ENCODE measurements around the gene CCDC112.

The CCDC112 gene

DNA sequence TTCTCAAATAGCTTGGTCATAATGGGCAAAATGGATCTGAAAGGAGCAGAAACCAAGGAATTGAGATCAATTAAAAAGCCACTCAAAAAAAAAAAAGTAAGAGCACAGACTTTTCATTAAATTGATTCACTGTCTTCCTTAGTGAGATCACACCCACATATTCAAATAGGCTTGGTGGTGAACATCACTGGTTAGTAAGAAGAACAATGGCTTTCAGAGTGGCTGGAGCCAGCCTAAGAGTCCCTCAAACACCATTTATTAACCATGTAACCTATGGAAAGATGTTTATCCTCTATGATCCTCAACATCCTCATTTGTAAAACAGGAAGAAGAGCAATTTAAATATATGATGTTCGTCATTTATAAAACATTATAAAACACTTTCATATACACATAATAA, 12.4 kb downstream of the CCDC112 start:
- no peak for DNase-seq (ENCODE audit: extremely low read depth, insufficient read length)
- Histone ChIP-seq H3K27me3 (replicated peaks; ENCODE audit: control insufficient read depth, insufficient read depth, low read length) (no peaks in the 10 kb centered on the region), H3K36me3 (ENCODE audit: control insufficient read depth, insufficient read depth, low read length) (no peaks in the 10 kb centered on the region), H3K4me3 (replicated peaks; ENCODE audit: low read depth, low read length) (no peak overlapping the region)
- TF ChIP-seq, protein P1, sequence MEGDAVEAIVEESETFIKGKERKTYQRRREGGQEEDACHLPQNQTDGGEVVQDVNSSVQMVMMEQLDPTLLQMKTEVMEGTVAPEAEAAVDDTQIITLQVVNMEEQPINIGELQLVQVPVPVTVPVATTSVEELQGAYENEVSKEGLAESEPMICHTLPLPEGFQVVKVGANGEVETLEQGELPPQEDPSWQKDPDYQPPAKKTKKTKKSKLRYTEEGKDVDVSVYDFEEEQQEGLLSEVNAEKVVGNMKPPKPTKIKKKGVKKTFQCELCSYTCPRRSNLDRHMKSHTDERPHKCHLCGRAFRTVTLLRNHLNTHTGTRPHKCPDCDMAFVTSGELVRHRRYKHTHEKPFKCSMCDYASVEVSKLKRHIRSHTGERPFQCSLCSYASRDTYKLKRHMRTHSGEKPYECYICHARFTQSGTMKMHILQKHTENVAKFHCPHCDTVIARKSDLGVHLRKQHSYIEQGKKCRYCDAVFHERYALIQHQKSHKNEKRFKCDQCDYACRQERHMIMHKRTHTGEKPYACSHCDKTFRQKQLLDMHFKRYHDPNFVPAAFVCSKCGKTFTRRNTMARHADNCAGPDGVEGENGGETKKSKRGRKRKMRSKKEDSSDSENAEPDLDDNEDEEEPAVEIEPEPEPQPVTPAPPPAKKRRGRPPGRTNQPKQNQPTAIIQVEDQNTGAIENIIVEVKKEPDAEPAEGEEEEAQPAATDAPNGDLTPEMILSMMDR (IDR thresholded peaks at IDR 0.05; ENCODE audit: insufficient read depth, low read length, poor library complexity, severe bottlenecking) = no peak

DNA sequence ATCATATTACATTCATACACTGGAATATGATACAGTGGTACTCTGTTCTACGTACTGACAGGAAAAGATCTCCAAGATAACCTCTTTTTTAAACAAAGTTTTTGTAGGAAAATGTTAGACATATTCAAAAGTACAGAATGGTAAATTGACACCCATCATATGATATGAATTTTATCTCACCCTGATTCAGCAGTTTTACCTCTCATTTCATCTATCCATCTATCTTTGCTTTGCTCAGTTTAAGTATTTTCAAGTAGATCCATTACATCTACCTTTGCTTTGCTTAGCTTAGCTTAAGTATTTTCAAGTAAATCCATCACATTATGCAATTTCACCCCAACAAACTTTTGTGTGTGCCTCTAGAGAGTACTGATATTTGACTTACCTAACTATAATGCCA, 14.3 kb downstream of the CCDC112 start:
- no peak for DNase-seq (ENCODE audit: extremely low read depth, insufficient read length)
- Histone ChIP-seq H3K4me3 (replicated peaks; ENCODE audit: low read depth, low read length) (no peak overlapping the region), H3K36me3 (ENCODE audit: control insufficient read depth, insufficient read depth, low read length) (no peaks in the 10 kb centered on the region), H3K27me3 (replicated peaks; ENCODE audit: control insufficient read depth, insufficient read depth, low read length) (no peaks in the 10 kb centered on the region)
- TF ChIP-seq, protein P1 (IDR thresholded peaks at IDR 0.05; ENCODE audit: insufficient read depth, low read length, poor library complexity, severe bottlenecking) = no peak

DNA sequence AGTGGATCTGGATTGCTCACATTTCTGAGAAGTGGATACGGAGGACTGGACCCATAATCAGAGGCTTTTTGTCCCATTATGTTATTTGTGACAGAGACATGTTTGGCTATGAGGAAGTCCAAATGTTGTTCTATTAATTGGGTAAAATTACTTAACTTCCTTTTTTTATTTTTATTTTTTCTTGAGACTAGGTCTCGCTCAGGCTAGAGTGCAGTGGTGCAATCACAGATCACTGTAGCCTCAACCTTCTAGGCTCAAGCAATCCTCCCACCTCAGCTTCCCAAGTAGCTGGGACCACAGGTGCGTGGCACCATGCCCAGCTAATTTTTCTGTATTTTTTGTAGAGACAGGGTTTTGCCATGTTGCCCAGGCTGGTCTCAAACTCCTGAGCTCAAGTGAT, 21.9 kb downstream of the CCDC112 start:
- TF ChIP-seq, protein P1 (IDR thresholded peaks at IDR 0.05; ENCODE audit: insufficient read depth, low read length, poor library complexity, severe bottlenecking) = no peak
- no peaks in the 10 kb centered on the region for H3K27me3 ChIP-seq (replicated peaks; ENCODE audit: control insufficient read depth, insufficient read depth, low read length)
- no peaks in the 10 kb centered on the region for H3K36me3 ChIP-seq (ENCODE audit: control insufficient read depth, insufficient read depth, low read length)
- no peak overlapping the region for H3K4me3 ChIP-seq (replicated peaks; ENCODE audit: low read depth, low read length)
- no peak for DNase-seq (ENCODE audit: extremely low read depth, insufficient read length)

DNA sequence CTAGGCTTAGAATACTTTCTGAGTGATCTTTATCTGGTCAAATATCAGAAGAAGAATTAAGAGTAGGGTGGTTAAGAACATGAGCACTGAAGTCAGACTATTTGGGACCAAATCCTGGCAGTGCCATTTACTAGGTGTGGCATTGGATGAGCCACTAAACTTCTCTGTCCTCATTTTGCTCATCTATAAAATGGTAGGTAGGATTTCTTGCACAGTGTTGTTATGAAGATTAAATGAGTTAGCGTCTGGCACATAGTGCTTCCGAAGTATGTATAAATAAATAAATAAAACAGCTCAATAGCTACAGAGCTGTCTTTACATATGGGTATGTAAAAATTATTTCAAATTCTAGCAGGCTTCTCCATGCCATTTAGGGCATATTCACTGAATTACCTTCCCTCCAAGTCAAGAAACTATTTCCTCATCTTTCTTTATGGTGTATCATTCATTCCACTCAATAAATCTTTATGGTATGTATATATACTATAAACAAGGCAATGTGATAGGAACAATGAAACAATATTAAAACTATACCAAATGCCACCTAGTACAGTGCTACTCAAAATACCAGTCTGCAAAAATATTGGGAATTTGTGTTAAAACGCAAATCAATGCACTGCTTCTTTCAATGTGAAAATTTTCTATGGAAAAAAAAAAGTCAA, 24.0 kb downstream of the CCDC112 start:
- TF ChIP-seq, protein P1 (IDR thresholded peaks at IDR 0.05; ENCODE audit: insufficient read depth, low read length, poor library complexity, severe bottlenecking) = no peak
- H3K4me3 ChIP-seq (replicated peaks; ENCODE audit: low read depth, low read length) = no peak overlapping the region
- H3K27me3 ChIP-seq (replicated peaks; ENCODE audit: control insufficient read depth, insufficient read depth, low read length) = no peaks in the 10 kb centered on the region
- no peaks in the 10 kb centered on the region for H3K36me3 ChIP-seq (ENCODE audit: control insufficient read depth, insufficient read depth, low read length)
- DNase-seq (ENCODE audit: extremely low read depth, insufficient read length) = no peak

DNA sequence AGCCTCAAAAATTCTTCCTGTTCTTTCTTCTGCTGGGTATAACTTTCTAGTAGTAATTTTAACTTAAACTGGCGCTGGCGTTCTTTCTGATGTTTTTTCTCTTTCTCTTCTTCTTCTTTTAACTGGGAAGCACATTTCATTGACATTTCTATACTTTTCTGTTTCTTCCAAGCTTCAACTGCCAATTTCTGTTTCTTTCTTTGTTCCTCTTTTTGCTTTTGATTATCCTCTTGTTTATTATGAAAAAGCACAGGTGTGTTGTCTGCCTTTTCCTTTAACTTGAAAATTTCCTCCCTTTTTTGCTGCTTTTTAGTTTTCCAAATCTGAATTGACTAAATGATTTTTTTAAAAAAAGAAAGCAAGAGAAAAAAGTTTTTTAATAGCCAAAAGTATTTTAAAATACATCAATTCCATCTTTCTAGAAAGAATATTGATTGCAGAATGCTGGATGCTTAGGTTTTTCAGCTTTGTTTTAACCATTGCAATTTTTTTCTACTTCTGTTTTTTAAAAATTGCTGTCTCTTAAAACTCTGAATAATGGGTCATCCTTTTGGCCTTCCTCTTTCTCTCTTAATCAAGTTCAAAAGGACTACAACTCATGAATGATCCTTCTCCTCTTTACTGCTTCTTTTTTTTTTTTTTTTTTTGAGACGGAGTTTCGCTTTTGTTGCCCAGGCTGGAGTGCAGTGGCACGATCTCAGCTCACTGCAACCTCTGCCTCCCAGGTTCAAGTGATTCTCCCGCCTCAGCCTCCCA, 25.0 kb downstream of the CCDC112 start:
- H3K36me3 ChIP-seq (ENCODE audit: control insufficient read depth, insufficient read depth, low read length) = no peaks in the 10 kb centered on the region
- no peak for DNase-seq (ENCODE audit: extremely low read depth, insufficient read length)

More for the DNA sequence above, 25.0 kb downstream of the CCDC112 start:
- TF ChIP-seq, protein P1 (IDR thresholded peaks at IDR 0.05; ENCODE audit: insufficient read depth, low read length, poor library complexity, severe bottlenecking) = no peak
- Histone ChIP-seq H3K27me3 (replicated peaks; ENCODE audit: control insufficient read depth, insufficient read depth, low read length) (no peaks in the 10 kb centered on the region), H3K4me3 (replicated peaks; ENCODE audit: low read depth, low read length) (no peak overlapping the region)
